GM21526 (cell line): ENCODE data around the gene SIRPA.

ENCODE experiments used
- ATAC-seq: cut with Tn5 transposase; IDR thresholded peaks from one replicate; pipeline ENCODE4 v1.9.1; 2021; ENCODE audit warnings: moderate library complexity; ENCODE audit not compliant: unreplicated experiment, low FRiP score

The SIRPA gene

DNA sequence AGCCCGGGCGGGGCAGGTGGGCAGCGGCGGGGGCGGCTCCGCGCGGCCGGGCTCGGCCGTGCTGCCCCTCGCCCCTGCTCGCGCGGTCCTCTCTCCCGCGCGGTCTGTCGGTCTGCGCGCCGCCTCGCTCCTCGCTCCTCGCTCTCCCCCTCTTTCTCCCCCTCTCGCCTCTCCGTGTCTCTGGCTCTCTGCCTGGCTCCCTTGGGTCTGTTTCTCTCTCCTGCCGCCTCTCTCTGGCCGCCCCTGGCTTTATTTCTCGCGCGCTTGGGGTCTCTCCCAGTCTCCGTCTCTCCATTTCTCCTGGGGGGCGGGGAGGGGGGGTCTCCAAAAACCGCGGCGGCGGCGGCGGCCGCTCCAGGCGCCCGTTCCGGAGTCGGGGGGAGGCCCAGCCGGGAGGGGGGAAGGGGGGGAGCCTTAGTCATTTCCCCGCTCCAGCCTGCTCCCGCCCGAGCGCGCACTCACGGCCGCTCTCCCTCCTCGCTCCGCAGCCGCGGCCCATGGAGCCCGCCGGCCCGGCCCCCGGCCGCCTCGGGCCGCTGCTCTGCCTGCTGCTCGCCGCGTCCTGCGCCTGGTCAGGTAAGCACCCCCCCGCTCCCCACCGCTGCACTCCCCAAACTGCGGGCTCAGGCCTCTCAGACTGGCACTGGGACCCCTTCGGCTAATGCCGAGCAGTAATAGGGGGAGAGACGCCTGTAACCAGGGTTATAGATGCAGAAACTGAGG, at the start of gene SIRPA:
TSS of gene SIRPA (plus strand) at position 457 of the 723 bp plus-strand sequence. CDS start at position 498, 41 bp downstream.
- ATAC-seq = no peak

DNA sequence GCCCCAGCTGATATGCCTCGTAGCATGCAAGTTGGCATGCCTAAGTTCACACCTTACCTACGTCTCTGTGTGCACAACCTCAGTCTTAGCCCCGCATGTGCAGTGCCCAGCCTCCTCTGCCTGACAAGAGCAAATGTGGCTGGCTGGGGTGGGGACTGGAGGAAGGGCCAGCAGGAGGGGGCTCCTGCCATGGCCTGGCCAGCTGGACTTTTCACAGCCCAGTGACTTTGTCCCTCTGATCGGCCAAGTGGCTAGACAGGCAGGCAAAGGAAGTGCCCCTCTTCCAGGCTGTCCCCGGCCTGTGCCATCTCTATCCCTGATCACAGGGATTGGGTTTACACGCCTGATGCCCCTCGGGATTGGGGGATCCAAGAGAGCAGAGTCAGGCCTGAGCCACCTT, 49.5 kb upstream of the SIRPA start:
- ATAC-seq = no peak

DNA sequence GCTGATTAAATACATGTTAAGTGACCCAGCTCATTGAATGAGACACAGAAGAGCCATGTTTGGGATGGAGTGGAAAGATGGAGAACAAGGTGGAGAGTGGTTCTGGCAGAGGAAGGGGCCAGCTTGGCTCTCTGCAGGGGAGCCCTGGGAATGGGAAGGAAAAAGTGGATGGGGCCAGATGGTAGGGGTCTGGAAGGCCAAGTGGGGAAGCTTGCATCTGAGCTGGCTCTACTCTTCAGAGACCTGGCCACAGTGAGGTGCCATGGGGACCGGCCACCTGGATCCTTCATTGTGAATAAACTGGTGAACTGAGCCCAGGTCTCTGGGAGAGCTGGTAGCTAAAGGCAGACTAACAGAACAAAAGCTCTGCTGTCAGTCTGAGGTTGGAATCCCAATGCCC, 48.9 kb upstream of the SIRPA start:
- ATAC-seq = no peak

DNA sequence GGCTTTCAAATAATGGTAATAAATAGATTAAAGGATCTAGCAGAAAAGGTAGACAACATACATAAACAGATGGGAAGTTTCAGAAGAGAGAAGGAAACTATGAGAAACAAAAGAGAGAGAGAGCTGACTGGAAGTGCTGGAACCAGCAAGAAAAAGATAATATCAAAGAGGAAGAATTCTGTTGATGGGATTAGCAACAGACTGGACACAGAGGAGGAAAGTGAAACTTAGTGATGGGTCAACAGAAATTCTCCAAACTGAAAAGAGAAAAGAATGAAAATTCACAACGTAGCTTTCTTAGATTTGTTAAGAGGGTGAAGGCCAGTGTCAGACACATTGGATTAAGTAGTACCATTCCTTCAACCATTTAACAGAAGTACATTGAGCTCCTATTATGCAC, 48.3 kb upstream of the SIRPA start:
- ATAC-seq = no peak

DNA sequence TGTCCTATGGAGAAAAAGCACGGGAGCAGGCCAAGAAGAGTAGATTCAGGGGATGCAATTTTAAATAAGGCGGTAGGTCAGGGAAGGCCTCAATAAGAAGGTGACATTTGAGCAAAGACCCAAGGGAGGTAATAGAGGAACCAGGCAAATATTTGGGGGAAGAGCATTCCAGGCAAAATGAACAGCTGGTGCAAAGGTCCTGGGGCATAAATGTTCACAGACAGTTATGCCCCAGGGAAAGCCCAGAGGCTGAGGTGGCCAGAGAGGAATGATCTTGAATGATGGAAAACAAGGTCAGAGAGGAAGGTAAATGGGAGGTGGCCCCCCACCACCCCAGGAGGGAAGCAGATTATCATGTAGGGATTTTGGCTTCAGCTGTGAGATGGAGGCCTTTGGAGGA, 47.4 kb upstream of the SIRPA start:
- ATAC-seq = no peak

DNA sequence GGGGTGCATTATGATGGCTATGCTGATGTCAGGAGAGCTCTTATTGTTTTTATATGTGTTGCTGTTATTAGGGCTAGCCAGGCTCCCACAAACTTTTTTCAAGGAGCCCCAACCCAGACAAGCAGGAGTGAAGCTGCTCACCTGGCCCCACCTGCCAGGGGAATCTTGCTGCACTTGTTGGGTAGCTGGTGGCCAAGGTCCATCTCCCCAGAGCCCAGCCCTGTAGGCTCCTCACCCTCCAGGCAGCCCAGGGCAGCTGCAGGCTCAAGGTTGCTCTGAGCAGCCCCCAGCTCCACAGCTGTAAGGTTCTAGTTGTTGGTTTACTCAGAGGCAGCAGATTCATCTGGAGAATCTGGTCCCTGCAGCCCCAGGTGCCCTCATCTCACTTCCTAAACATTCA, 46.8 kb upstream of the SIRPA start:
- no peak for ATAC-seq

DNA sequence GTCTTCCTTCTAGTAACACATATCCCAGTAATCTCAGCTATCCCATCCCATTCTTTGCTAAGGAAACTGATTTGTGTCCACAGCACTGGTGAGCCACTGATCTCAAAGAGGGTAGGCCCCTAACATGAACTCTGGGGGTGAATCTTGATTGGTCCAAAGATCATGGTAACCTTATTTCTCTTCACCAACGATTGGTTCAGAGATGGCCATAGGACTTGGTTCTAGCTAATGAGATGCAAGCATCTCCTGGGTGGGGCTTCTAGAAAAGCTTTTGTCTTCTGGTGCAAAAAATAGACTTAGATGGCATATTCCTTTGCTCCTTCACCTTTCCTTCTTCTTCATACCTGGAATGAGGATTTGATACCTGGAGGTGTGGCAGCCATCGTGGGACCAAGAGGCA, 43.8 kb upstream of the SIRPA start:
- no peak for ATAC-seq

DNA sequence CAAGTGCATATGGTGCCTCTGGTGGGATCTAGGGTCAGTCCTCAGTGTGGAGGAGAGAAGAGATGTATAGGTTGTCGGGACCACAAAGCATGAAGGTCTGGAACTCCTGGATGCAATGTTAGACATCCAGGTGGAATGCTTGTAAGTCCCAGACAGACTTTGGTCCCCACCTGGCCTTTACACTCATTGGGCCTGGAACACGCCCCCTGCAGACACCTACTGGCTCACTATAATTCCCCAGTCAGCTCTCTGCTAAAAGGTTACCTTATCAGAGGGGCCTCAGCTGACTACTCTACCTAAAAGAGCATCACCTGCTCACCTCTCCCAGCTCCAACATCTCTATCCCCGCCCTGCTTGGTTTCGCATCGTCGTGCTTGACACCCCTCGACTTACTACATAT, 41.7 kb upstream of the SIRPA start:
- no peak for ATAC-seq

DNA sequence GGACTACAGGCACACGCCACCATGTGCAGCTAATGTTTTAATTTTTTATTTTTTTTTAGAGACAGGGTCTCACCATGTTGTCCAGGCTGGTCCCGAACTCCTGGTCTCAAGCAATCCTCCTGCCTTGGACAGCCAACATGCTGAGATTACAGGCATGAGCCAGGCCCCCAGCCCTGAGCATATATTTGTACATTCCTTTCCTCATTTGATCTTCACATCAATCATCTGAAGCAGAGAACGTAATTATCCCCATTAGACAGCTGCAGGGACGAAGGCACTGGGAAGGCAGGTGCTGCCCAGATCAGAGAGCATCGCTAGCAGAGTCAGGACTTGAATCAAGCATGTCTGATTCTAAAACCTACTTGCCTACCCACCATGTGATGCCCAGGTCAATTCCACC, 41.0 kb upstream of the SIRPA start:
- ATAC-seq = no peak

DNA sequence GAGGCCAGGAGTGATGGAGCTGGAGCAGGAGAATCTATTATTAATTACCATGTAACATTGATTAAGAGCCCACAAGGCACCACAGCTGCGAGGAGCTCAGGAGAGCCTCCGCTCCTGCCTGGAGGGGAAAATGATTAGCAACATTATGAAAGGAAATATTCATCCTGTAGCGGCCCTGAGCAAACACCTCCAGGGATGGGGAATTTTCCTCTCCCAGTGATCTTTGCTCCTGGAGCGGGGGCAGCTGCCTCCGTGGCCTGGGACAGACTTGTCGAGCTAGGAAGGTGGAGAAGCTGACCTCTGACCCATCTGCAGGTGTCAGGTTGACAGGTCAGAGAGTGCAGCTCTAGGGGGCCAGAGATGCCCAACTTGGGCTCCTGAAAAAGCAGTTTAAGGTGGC, 40.1 kb upstream of the SIRPA start:
- no peak for ATAC-seq

DNA sequence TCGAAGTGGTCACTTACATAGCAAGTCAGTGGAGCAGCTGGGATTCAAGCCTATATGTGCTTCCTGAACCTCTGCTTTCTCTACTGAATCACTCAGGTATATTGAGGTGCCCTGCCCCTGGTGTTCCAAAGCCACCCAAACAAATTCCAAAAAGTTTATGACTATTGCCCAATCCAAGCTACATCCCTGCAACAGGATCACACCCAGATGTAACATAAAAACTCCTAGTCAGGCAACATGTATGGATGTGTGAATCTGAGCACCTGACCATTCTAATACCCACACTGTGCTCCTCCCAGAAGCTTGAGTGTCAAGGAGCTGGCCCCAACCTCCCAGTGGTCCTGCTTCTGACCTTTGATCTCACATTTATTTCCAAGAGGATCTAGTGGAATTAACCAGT, 39.5 kb upstream of the SIRPA start:
- no peak for ATAC-seq

DNA sequence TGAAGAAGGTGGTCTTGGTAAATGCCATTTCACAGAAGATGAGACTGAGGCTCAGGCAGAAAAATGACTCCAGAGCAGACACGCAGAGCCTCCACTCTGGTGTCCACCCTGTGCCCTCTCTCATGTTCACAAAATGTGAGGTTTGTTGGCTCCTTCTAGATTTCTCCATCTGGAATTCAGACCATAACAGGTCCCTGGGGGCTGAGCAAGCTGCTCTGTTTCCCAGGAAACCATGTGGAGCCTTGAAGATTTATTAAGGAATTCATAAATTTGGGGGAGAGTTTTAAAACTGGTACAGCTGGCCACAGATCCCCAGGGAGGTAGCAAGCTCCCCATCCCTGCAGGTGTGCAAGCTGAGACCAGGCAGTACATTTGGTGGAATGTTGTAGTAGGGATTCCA, 38.8 kb upstream of the SIRPA start:
- no peak for ATAC-seq

DNA sequence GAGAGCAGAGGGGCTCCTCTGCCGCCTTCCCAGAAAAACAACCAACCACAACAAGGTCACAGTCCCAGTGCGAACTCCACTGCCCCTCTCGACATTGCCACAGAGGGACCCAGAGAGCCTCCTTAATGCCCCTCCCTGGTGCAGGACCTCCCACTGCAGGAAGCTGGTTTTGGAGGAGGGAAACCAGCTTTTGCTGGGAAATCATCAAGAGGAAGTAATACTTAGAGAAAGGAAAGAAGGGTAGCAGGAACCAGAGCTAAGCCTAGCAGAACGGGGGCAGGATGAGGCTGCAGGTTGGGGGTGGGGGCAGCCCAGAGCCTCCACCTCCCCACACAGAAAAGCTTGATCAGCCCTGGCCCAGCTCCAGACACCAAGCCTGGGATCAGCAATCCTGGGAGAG, 37.7 kb upstream of the SIRPA start:
- no peak for ATAC-seq

DNA sequence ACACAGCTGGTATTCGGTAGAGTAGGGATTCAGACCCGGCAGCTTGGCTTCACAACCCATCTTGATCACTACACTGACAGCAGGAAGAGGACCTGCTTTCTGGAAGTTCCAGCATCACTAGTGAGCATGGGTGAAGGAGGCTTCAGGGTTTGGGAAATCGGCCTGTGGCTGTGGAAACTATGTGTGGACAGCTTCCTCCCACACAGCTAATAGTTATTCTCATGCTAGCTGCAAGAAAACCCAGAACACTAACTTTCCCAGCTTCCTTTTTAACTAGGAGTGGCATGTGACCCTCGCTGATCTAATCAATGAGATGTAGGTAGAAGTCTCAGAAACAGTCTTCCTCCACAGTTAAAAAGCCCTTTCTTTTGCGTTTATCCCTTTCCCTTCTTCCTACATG, 36.3 kb upstream of the SIRPA start:
- no peak for ATAC-seq

DNA sequence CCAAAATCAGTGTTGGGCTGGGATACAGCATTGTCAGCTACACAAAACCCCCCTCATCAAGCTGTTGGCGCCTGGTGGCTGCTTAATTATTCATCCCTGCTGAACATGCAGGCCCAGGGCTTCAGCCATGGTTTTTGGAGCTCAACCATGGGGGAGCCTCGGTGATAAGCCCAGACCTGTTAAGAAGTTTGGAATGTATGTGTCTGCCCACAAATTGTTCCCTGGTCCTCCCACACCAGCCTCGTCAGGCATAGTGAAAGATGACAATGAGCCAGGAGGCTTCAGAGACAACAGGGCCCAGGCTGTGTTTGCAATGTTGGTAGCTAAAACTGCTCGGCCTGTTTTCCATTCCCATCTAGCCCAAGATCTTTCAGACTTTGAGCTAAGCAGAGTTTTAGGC, 34.8 kb upstream of the SIRPA start:
- ATAC-seq = no peak

DNA sequence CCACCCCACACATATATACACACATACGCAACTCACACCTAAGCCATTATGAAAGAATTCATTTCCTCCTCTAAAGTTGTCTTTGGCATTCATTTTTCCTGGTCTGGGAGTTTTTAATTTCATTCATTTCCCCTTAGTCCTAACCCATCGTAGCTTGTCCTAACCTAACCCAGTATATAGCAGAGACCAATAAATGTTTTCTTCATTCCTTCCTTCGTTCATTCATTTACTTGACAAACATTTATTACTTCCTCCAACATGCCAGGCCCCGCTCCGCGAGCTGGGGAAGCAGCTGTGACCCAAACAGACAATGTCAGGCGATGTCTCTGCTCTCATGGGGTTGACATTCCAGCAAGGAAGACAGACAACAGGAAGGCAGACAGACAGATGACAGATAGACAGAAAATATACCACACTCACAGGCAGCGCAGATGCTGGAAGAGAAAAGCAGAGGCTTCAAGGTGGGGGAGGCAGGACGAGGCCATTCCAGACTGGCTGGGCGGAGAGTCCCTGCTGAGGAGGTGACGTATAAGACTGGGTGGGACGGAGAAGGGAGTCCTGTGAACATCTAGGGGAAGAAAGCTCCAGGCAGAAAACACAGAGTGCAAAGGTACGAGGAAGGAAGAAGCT, 33.7 kb upstream of the SIRPA start:
- ATAC-seq = no peak

DNA sequence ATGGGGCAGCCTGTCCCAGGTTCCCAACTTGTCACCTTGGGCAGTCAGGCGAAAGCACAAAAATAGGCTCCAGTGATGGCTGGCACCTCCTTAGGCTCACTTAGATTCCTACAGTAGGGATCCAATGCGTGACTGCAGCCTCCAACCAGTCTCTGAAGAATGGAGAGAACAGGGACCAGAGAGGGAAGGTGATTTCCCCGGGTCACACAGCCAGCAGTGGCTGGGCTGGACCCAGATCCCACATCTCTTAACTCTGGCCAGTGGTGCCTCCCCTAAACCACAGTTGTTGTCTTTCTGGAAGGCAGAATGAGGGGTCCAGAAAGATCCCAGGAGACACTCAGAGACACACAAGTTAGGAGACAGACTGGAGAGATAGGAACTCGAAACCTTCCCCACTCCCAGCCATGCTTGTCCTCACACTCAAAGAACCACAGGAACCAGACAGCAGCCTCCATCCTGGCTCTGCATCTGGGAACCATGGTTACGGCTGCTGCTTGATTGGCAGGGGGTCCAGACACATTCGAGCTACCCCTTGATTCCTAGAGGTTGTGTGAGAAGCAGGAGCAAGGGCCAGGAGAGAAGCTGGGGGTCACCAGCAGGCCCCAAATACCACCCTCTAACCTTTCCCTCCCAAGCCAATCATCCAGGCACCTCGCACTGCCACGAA, 33.1 kb upstream of the SIRPA start:
- ATAC-seq = no peak

DNA sequence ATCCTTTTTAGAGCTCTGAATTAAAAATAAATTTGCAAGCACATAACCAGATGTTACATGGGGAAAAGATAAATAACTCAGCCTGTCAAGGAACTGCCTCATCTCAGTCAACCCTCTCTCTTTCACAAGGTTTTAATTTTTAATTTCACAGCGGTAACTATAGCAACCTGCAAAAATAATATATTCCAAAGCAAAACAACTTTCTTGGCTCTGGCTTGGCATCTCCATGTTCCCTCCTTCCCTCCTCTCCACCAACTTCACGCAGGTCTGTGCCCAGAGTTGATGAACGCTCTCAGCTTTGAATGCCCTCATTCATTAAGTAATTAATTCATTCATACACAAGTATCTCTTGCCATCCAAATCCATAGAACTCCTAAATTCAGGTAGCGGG, 32.5 kb upstream of the SIRPA start:
- ATAC-seq = no peak

DNA sequence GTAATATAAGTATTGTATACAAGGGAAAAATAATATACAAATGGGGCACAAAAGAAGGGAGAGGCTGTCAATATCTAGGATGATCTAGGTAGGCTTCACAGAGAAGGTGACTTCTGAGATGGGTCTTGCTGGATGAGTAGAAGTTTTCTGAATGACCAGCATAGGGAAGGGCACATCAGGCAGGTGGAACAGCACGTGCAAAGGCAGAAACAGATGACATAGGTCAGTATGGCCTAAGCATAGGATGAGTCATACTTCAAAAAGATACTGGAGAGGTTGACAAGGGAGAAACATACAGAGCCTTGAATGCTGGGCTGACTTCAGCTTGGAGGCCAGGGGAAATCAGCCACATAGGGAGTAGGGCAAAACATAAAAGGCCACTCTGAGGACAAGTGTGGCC, 31.9 kb upstream of the SIRPA start:
- ATAC-seq = no peak

DNA sequence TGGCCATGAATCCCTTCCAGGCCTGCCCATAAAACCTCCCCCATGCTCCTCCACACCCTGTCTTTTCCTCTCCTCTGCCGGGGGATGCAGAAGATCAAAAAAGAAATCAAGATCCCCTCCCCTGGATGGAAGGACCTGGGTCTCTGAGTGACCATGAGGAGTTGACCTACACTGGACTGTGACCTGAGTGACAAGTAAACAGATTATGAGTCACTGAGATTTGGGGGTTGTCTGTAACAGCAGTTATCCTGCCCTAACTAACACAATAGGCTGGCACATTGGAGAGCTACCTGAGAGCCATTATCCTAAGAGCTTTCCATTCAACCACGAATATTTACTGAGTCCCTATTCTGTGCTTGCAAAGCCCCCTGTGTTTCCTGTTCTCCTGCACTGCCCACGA, 28.4 kb upstream of the SIRPA start:
- ATAC-seq = no peak

DNA sequence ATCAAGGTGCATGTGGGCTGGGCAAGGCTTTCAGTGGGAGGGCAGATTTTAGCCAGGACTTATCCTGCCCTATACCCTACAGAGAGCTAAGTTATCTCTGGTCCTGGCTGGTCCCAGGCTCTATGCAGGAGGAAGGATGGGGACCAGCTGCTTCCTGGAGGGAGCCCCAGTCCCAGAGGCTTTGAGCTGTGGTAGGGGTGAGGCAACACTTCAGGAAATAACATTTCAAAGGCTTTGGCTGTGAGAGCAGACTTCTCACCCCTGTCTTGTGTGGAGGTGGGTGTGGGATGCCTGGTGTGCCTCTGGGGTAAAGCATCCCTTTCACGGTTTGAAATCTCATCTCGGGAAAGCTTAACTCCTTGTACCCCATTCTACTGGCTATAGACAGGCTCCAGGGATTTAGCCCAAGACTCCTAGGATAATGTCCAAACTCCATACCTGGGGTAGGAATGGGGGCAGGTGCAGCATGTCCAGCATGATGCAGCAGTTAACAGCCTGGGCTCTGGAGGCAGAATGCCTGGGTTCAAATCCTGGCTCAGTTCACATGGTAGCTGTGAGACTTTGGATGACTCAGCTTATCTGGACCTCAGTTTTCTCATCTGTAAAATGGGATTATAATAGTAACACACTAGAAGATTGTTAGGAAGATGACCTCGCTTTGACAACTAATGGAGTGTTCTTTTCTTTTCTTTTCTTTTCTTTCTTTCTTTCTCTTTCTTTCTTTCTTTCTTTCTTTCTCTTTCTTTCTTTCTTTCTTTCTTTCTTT, 27.5 kb upstream of the SIRPA start:
- ATAC-seq = no peak
